Fibroblast of lung (primary cell): Measurements from ENCODE around the gene SOWAHD. TPM values are rescaled to one million over a fixed set of nuclear protein-coding genes. Genes with fewer than 3 reads are reported as not detected.
"Not testable (repeated sequence)": the region's sequence is repeated elsewhere in the genome, so short reads cannot be mapped to it uniquely, and the experiment has no call there.

Experiments
- DNase-seq, 2 donors: peaks; one replicate each; pipeline versions ENCODE4 v3.0.0 to v3.0.0-alpha.2; 2010; ENCODE audit warnings: low read depth in 2 of 2
- H2AFZ ChIP-seq: 2 replicates; pipeline ENCODE4 v1.5.1; 2012; ENCODE audit warnings: low read length, control low read depth, inconsistent platforms
- H3K27ac ChIP-seq: 2 replicates; pipeline ENCODE4 v1.5.1; 2011; ENCODE audit warnings: low read length, control low read depth; ENCODE audit not compliant: insufficient read depth
- H3K27me3 ChIP-seq: 2 replicates; pipeline ENCODE4 v1.5.1; 2011; ENCODE audit warnings: mild to moderate bottlenecking, low read length; ENCODE audit not compliant: control insufficient read depth, insufficient read depth
- H3K36me3 ChIP-seq: 2 replicates; pipeline ENCODE4 v1.5.1; 2011; ENCODE audit warnings: low read length; ENCODE audit not compliant: control insufficient read depth, insufficient read depth
- H3K4me1 ChIP-seq: 2 replicates; pipeline ENCODE4 v1.5.1; 2011; ENCODE audit warnings: low read length; ENCODE audit not compliant: control insufficient read depth, insufficient read depth; ENCODE audit errors: extremely low read depth
- H3K4me2 ChIP-seq: 2 replicates; pipeline ENCODE4 v1.5.1; 2011; ENCODE audit warnings: low read length, control low read depth; ENCODE audit not compliant: insufficient read depth; ENCODE audit errors: extremely low read depth
- H3K4me3 ChIP-seq, 4 experiments: fragments of 200-600 bp in 1 of 4; sonication (generic) in 1 of 4; replicated peaks in 1 of 4; 2 replicates each; pipeline ENCODE4 v1.5.1; 2011 to 2016; ENCODE audit warnings: low read length in 4 of 4, low read depth in 3 of 4, mild to moderate bottlenecking in 3 of 4, control low read depth in 2 of 4, inconsistent platforms in 1 of 4, mixed read lengths in 1 of 4; ENCODE audit not compliant: insufficient read depth in 1 of 4; ENCODE audit errors: control extremely low read depth in 1 of 4
- H3K79me2 ChIP-seq: 2 replicates; pipeline ENCODE4 v1.5.1; 2012; ENCODE audit warnings: mild to moderate bottlenecking, low read length, inconsistent platforms; ENCODE audit not compliant: control insufficient read depth, insufficient read depth
- H3K9ac ChIP-seq: 2 replicates; pipeline ENCODE4 v1.5.1; 2011; ENCODE audit warnings: mild to moderate bottlenecking, low read length, control low read depth; ENCODE audit not compliant: insufficient read depth
- H3K9me3 ChIP-seq: 2 replicates; pipeline ENCODE4 v1.5.1; 2012; ENCODE audit warnings: low read depth, low read length; ENCODE audit not compliant: control insufficient read depth, insufficient read depth
- H4K20me1 ChIP-seq: 2 replicates; pipeline ENCODE4 v1.5.1; 2011; ENCODE audit warnings: low read length; ENCODE audit not compliant: control insufficient read depth, insufficient read depth; ENCODE audit errors: extremely low read depth
- EZH2 ChIP-seq: IDR thresholded peaks from 2 replicates; pipeline ENCODE4 v1.5.1; 2012; ENCODE audit warnings: low read length, control low read depth, mild to moderate bottlenecking; ENCODE audit errors: missing control alignments
- polyA plus RNA-seq, 2 donors: library from polyadenylated mRNA; depleted of rRNA in 1 of 2; stranded (reverse) in 1 of 2; unstranded in 1 of 2; fragments of >200 nt; gene quantifications; 2 replicates each; pipeline ENCODE4 v1.2.1, GENCODE V29; 2011 to 2012; ENCODE audit warnings: missing spikeins in 1 of 2
- total RNA-seq: library from RNA; depleted of rRNA; stranded (reverse); fragments of >200 nt; gene quantifications from 2 replicates; pipeline ENCODE4 v1.2.1, GENCODE V29; 2014
- TF ChIP-seq, protein P1 (sequence below), 2 donors: IDR thresholded peaks in 1 of 2; conservative IDR thresholded peaks in 1 of 2; 1 replicate in 1 of 2; 2 replicates in 1 of 2; pipeline ENCODE4 v1.5.1; 2011 to 2012; ENCODE audit warnings: low read length in 2 of 2, control low read depth in 1 of 2, inconsistent platforms in 1 of 2, low read depth in 1 of 2, mild to moderate bottlenecking in 1 of 2

SOWAHD gene
- total and polyA plus RNA-seq, 2 donors (not counting 1 experiment from before 2014, with no cell fraction given): 0.15 to 0.83 TPM

DNA sequence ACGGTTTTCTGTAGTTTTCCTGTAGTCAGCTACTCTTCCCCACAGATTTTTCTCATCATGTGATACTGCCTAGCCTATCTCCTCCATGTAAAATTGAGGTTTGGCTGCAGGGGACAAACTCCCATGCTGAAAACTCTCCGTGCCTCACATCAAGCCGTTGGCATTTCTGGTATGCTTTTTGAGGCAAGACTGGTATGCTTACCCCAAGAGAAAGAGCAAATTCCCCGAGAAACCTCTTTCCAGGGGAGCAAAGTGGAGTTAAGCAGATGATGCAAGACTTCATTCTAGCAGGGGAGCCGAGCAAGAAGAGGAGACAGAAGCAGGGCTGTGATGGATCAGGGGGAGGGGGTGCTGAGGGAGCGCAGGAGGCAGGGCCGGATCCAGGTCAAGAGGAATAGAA, 4.8 kb downstream of the SOWAHD start:
- H4K20me1 ChIP-seq: no peaks in the 10 kb centered on the region
- H3K27ac ChIP-seq: no peak overlapping the region
- no peaks in the 10 kb centered on the region for H3K4me1 ChIP-seq
- H3K9ac ChIP-seq: no peak overlapping the region
- H3K36me3 ChIP-seq: no peaks in the 10 kb centered on the region
- no peak overlapping the region for H2AFZ ChIP-seq
- no peaks in the 10 kb centered on the region for H3K27me3 ChIP-seq
- H3K79me2 ChIP-seq: no peaks in the 10 kb centered on the region
- H3K4me2 ChIP-seq: peak overlapping the region; percentile 15
- no peak overlapping the region for H3K4me3 ChIP-seq
- TF ChIP-seq, protein P1, sequence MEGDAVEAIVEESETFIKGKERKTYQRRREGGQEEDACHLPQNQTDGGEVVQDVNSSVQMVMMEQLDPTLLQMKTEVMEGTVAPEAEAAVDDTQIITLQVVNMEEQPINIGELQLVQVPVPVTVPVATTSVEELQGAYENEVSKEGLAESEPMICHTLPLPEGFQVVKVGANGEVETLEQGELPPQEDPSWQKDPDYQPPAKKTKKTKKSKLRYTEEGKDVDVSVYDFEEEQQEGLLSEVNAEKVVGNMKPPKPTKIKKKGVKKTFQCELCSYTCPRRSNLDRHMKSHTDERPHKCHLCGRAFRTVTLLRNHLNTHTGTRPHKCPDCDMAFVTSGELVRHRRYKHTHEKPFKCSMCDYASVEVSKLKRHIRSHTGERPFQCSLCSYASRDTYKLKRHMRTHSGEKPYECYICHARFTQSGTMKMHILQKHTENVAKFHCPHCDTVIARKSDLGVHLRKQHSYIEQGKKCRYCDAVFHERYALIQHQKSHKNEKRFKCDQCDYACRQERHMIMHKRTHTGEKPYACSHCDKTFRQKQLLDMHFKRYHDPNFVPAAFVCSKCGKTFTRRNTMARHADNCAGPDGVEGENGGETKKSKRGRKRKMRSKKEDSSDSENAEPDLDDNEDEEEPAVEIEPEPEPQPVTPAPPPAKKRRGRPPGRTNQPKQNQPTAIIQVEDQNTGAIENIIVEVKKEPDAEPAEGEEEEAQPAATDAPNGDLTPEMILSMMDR (conservative IDR thresholded peaks at IDR 0.05 in 1 of 2, IDR thresholded peaks at IDR 0.05 in 1 of 2; ENCODE audit: low read depth in 1 of 2, low read length in 2 of 2): no peak
- TF ChIP-seq EZH2: no peak
- peak; percentile 48 to 90 for DNase-seq
- no peaks in the 10 kb centered on the region for H3K9me3 ChIP-seq

DNA sequence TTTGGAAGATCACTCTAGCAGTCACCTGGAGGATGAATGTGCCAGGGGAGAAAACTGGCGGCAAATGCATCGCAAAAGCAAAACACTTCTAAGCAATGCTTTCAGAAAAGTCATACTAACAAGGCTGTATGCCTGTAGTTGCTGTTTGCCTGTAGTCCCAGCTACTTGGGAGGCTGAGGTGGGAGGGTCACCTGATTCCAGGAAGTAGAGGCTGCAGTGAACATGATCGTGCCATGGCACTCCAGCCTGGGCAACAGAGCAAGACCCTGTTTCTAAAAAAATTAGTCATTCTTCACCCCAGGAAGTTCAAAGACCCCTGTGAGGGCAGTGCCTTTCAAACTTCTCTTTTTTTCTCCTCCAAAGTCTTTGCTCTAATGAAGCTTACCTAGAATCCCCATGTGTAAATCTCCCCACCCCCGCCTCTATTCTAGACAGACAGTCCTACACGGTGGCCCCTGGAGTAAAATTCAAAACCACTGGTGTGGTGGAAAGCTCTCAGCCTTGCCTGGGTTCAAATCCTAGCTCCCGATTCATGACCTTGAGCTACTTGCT, 5.5 kb downstream of the SOWAHD start:
- no peaks in the 10 kb centered on the region for H3K79me2 ChIP-seq
- no peak overlapping the region for H3K9ac ChIP-seq
- no peak for DNase-seq
- H4K20me1 ChIP-seq: no peaks in the 10 kb centered on the region
- H3K4me2 ChIP-seq: no peak overlapping the region
- no peak for TF ChIP-seq EZH2
- TF ChIP-seq, protein P1 (conservative IDR thresholded peaks at IDR 0.05 in 1 of 2, IDR thresholded peaks at IDR 0.05 in 1 of 2; ENCODE audit: low read depth in 1 of 2, low read length in 2 of 2): no peak
- H3K27ac ChIP-seq: no peak overlapping the region
- no peak overlapping the region for H2AFZ ChIP-seq
- H3K36me3 ChIP-seq: no peaks in the 10 kb centered on the region
- no peaks in the 10 kb centered on the region for H3K27me3 ChIP-seq
- no peaks in the 10 kb centered on the region for H3K4me1 ChIP-seq
- H3K4me3 ChIP-seq: no peak overlapping the region
- no peaks in the 10 kb centered on the region for H3K9me3 ChIP-seq

DNA sequence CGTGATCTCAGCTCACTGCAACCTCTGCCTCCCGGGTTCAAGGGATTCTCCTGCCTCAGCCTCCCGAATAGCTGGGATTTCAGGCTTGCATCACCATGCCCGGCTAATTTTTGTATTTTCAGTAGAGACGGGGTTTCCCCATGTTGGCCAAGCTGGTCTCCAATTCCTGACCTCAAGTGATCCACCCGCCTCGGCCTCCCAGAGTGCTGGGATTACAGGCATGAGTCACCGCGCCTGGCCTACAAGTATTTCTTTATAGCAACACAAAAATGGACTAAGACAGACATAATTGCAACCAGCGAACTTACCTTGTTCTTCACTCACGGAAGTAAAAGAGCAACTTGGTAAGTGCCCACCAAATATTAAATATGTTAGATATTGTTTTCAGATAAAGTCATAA, 10.0 kb downstream of the SOWAHD start:
- not testable (repeated sequence) for H4K20me1 ChIP-seq, H3K79me2 ChIP-seq, H3K27ac ChIP-seq, H2AFZ ChIP-seq, H3K9ac ChIP-seq, H3K4me3 ChIP-seq, H3K9me3 ChIP-seq, H3K36me3 ChIP-seq, H3K27me3 ChIP-seq, H3K4me1 ChIP-seq, H3K4me2 ChIP-seq
- peak in 1 of 2 donors; percentile 58 for DNase-seq

DNA sequence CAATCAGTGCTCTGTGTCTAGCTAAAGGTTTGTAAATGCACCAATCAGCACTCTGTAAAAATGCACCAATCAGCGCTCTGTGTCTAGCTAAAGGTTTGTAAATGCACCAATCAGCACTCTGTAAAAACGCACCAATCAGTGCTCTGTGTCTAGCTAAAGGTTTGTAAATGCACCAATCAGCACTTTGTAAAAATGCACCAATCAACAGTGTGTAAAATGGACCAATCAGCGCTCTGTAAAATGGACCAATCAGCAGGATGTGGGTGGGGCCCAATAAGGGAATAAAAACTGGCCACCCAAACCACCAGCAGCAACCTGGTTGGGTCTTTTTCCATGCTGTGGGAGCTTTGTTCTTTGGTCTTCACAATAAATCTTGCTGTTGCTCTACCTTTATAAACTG, 11.0 kb downstream of the SOWAHD start:
- not testable (repeated sequence) for H3K4me3 ChIP-seq, H3K9me3 ChIP-seq, H2AFZ ChIP-seq, H3K4me2 ChIP-seq, H3K79me2 ChIP-seq, H3K4me1 ChIP-seq, H3K9ac ChIP-seq, H3K27ac ChIP-seq, DNase-seq, H3K27me3 ChIP-seq, H3K36me3 ChIP-seq, H4K20me1 ChIP-seq
